Regular cardiac myocyte (primary cell): ENCODE measurements around the gene AKTIP. TPM values are rescaled to one million over a fixed set of nuclear protein-coding genes. Genes with fewer than 3 reads are reported as not detected.

ENCODE experiments used
- total RNA-seq: library from RNA; depleted of rRNA; stranded (reverse); fragments of >200 nt; gene quantifications from 2 replicates; pipeline ENCODE4 v1.2.3, GENCODE V29; 2014

Gene AKTIP
- 23.4 and 39.2 TPM in 2 replicates for total RNA-seq

DNA sequence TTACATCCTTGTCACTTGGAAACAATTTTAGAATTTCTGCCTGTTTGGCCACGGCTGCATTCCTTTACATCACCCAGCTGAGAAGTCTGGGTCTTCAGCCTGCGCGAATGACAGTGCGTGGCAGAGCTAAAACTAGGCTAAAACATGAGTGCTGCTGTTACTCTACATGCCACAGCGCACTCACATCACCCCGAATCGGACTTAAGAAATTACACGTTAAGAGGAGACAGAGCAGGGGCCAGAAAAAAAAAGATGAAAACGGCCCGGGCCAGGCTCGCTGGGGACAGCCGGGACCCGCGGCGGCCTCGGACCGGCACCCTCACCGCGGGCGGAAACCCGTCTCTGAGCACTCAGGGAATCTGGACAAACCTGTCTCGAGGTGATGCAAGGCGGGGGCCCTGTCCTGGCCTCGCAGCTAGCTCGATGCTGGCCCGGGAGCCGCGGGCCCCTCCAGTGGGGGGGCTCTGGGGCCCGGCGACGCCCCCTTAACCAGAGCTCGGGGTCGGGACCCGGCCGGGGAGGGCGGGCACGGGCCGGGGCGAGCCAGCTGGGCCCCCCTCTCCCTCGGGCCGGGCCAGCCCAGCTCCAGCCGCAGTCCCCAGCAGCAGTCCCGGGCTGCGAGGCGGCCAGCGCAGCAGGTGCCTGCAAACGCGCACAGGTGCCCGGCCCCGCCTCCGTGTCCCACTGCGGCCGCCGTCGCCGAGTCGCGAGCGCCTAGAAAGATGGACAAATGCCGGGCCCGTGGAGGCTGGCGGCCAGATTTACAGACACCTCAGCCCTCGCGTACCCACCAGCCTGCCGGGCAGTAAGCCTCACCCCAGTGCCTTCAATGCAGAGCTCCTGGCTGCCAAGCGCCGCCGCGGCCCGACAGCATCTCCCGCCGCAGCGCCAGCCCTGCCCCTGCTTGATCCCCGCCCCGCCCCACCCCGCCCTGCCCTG is at the start of gene AKTIP:
Gene AKTIP, minus strand, starts transcription at position 879 of the 939 bp plus-strand sequence. CDS start 2,950 bp downstream, outside the sequence.

Other genes starting within 250 kb of the AKTIP start
- gene RBL2, start 68.7 kb downstream of the AKTIP start, total RNA-seq: 29.7 and 61.2 TPM in 2 replicates
- gene RPGRIP1L, start 200.7 kb upstream of the AKTIP start, total RNA-seq: 15.3 and 15.5 TPM in 2 replicates
- 79.0 and 102 TPM in 2 replicates for gene FTO, start 200.9 kb upstream of the AKTIP start, total RNA-seq